Transverse colon (tissue), 4 donors: Measurements from ENCODE around the gene THADA. TPM values are rescaled to one million over a fixed set of nuclear protein-coding genes. Genes with fewer than 3 reads are reported as not detected.

Experiments
- DNase-seq: peaks from one replicate; pipeline ENCODE4 v3.0.0-alpha.2; 2019
- H3K27ac ChIP-seq, 4 donors: fragments of 200-600 bp; sonication (generic); 2 replicates each; pipeline ENCODE4 v1.5.1; 2016 to 2018; ENCODE audit warnings: inconsistent platforms in 4 of 4
- H3K27me3 ChIP-seq: fragments of 200-600 bp; sonication (generic); 2 replicates; pipeline ENCODE4 v1.5.1; 2017; ENCODE audit warnings: inconsistent platforms
- H3K36me3 ChIP-seq, 4 donors: fragments of 200-600 bp; sonication (generic); 2 replicates each; pipeline ENCODE4 v1.5.1; 2017 to 2019; ENCODE audit warnings: inconsistent platforms in 4 of 4
- H3K4me1 ChIP-seq, 4 donors: fragments of 200-600 bp; sonication (generic); 2 replicates each; pipeline ENCODE4 v1.5.1; 2017 to 2020; ENCODE audit warnings: inconsistent platforms in 4 of 4
- H3K4me3 ChIP-seq, 4 donors: fragments of 200-600 bp; sonication (generic); 1 replicate in 1 of 4; 2 replicates in 3 of 4; pipeline versions ENCODE4 v1.5.1 to v1.6.1; 2017 to 2019; ENCODE audit warnings: inconsistent platforms in 4 of 4
- H3K9me3 ChIP-seq, 2 donors: fragments of 200-600 bp; sonication (generic); 2 replicates each; pipeline ENCODE4 v1.5.1; 2017 to 2019; ENCODE audit warnings: inconsistent platforms in 2 of 2
- EP300 ChIP-seq: sonication (generic); formaldehyde crosslinking; IDR thresholded peaks from one replicate; pipeline ENCODE4 v1.6.1; 2017; ENCODE audit warnings: antibody characterized with exemption, low read depth
- POLR2A ChIP-seq: fragments of 450-650 bp; IDR thresholded peaks from one replicate; pipeline ENCODE4 v1.6.1; 2016; ENCODE audit warnings: antibody characterized with exemption, mild to moderate bottlenecking, moderate library complexity
- POLR2AphosphoS5 ChIP-seq, 3 donors: sonication (generic); formaldehyde crosslinking; IDR thresholded peaks; one replicate each; pipeline ENCODE4 v1.6.1; 2016; ENCODE audit warnings: antibody characterized with exemption in 3 of 3
- WGBS, 2 donors: methylation state at CpG; one replicate each; pipeline ENCODE4 v1.1.5; 2018; ENCODE audit warnings: low coverage in 1 of 2; 5-methylcytosine and 5-hydroxymethylcytosine counted together
- in situ Hi-C, 4 donors: fragments of 200-750 bp; cut with MboI; loops; one replicate each; pipeline versions ENCODE4 v1.15.0 to v1.15.1; 2017; ENCODE audit warnings: low sequenced_read_pairs in 3 of 4, low pct_ligation_motif_present in 1 of 4, low pct_unique_long_range_greater_than_20kb in 1 of 4
- intact Hi-C: fragments of 100-400 bp; cut with DNase I; formaldehyde crosslinking; loops from one replicate; pipeline ENCODE4 v1.15.1; 2023; ENCODE audit warnings: low total_unique reads
- total RNA-seq, 4 donors: library from RNA; depleted of rRNA; stranded (reverse); fragments of >200 nt; gene quantifications; one replicate each; pipeline ENCODE4 v1.1.0, GENCODE V29; 2016
- TF ChIP-seq, protein P1 (sequence below), 5 experiments: fragments of 200-600 bp in 3 of 5; fragments of 450-650 bp in 2 of 5; sonication (generic) in 3 of 5; IDR thresholded peaks; 1 replicate in 2 of 5; 2 replicates in 3 of 5; pipeline ENCODE4 v1.5.1; 2016 to 2017; ENCODE audit warnings: antibody characterized with exemption in 5 of 5, inconsistent platforms in 3 of 5, mild to moderate bottlenecking in 2 of 5, moderate library complexity in 1 of 5

Gene THADA
- total RNA-seq, 4 donors from 2014 or later = 21.7 to 78.6 (median 28.1) TPM

- peaks cover 10 to 48% (median 23%) of the 10 kb centered on the region in 4 donors for H3K4me1 ChIP-seq
- no peak overlapping the region for H3K4me3 ChIP-seq
- H3K27me3 ChIP-seq = no peaks in the 10 kb centered on the region
- no peak for DNase-seq
- WGBS, 2 donors = 71% methylated on average over 5 of the region's 5 CpGs; no CpG with 5 or more reads in 1 of the 2 donors
- H3K9me3 ChIP-seq = no peaks in the 10 kb centered on the region
- intact Hi-C loops = loop anchor here (10.0 kb wide), 1 partner anchor 190 kb away; no protein-coding TSS in a partner anchor
- no peaks in the 10 kb centered on the region for H3K36me3 ChIP-seq
- TF ChIP-seq POLR2AphosphoS5 (IDR thresholded peaks at IDR 0.05) = no peak
- in situ Hi-C loops = loop anchor here in 1 of 4 donors (25.0 kb wide), 1 partner anchor 428 kb away; no protein-coding TSS in a partner anchor
- H3K27ac ChIP-seq = peak overlapping the region; percentile 77 to 86 (median 84)
Measured at GRCh38 chr2:43265001-43265400, 330.8 kb downstream of the THADA start.

- intact Hi-C loops (loop anchor here (10.0 kb wide), 1 partner anchor 192 kb away; no protein-coding TSS in a partner anchor), in situ Hi-C loops (loop anchor here in 1 of 4 donors (25.0 kb wide), 1 partner anchor 426 kb away; no protein-coding TSS in a partner anchor)
- Histone ChIP-seq H3K36me3 (no peaks in the 10 kb centered on the region), H3K9me3 (no peaks in the 10 kb centered on the region), H3K27ac (no peak overlapping the region), H3K4me1 (peaks cover 0 to 27% (median 7%) of the 10 kb centered on the region in 4 donors), H3K27me3 (no peaks in the 10 kb centered on the region), H3K4me3 (no peak overlapping the region)
- TF ChIP-seq EP300 = no peak
- TF ChIP-seq POLR2A = no peak
- no peak for TF ChIP-seq POLR2AphosphoS5 (IDR thresholded peaks at IDR 0.05)
- TF ChIP-seq, protein P1, sequence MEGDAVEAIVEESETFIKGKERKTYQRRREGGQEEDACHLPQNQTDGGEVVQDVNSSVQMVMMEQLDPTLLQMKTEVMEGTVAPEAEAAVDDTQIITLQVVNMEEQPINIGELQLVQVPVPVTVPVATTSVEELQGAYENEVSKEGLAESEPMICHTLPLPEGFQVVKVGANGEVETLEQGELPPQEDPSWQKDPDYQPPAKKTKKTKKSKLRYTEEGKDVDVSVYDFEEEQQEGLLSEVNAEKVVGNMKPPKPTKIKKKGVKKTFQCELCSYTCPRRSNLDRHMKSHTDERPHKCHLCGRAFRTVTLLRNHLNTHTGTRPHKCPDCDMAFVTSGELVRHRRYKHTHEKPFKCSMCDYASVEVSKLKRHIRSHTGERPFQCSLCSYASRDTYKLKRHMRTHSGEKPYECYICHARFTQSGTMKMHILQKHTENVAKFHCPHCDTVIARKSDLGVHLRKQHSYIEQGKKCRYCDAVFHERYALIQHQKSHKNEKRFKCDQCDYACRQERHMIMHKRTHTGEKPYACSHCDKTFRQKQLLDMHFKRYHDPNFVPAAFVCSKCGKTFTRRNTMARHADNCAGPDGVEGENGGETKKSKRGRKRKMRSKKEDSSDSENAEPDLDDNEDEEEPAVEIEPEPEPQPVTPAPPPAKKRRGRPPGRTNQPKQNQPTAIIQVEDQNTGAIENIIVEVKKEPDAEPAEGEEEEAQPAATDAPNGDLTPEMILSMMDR (IDR thresholded peaks at IDR 0.05) = no peak
- no peak for DNase-seq
- 94 to 100% methylated on average over 6 of the region's 6 CpGs for WGBS, 2 donors
Measured at GRCh38 chr2:43262951-43263350, 332.9 kb downstream of the THADA start.

- DNase-seq = no peak
- H3K27me3 ChIP-seq = no peaks in the 10 kb centered on the region
- no peak overlapping the region for H3K27ac ChIP-seq
- intact Hi-C loops = loop anchor here (10.0 kb wide), 1 partner anchor 193 kb away; no protein-coding TSS in a partner anchor
- H3K4me3 ChIP-seq = no peak overlapping the region
- 88 to 100% methylated on average over 1 of the region's 1 CpG for WGBS, 2 donors
- no peaks in the 10 kb centered on the region for H3K9me3 ChIP-seq
- in situ Hi-C loops = loop anchor here in 1 of 4 donors (25.0 kb wide), 1 partner anchor 425 kb away; no protein-coding TSS in a partner anchor
- no peak for TF ChIP-seq POLR2A
- TF ChIP-seq EP300 = no peak
- no peak for TF ChIP-seq POLR2AphosphoS5 (IDR thresholded peaks at IDR 0.05)
- TF ChIP-seq, protein P1 (IDR thresholded peaks at IDR 0.05) = no peak
- H3K4me1 ChIP-seq = peaks cover 0 to 20% (median 7%) of the 10 kb centered on the region in 4 donors
- no peaks in the 10 kb centered on the region for H3K36me3 ChIP-seq
Measured at GRCh38 chr2:43262239-43262638, 333.6 kb downstream of the THADA start.

GRCh38 chr2:43259512-43259911 is 336.3 kb downstream of the THADA start:
- TF ChIP-seq POLR2AphosphoS5 (IDR thresholded peaks at IDR 0.05) (no peak), POLR2A (no peak), EP300 (no peak)
- TF ChIP-seq, protein P1 (IDR thresholded peaks at IDR 0.05) = no peak
- Histone ChIP-seq H3K4me3 (no peak overlapping the region), H3K4me1 (peaks cover 0 to 12% (median 4%) of the 10 kb centered on the region in 4 donors), H3K27me3 (no peaks in the 10 kb centered on the region), H3K9me3 (no peaks in the 10 kb centered on the region), H3K36me3 (no peaks in the 10 kb centered on the region), H3K27ac (no peak overlapping the region)
- intact Hi-C loops = no loop called here
- 67 to 93% methylated on average over 1 of the region's 1 CpG for WGBS, 2 donors
- in situ Hi-C loops = loop anchor here in 1 of 4 donors (25.0 kb wide), 1 partner anchor 422 kb away; no protein-coding TSS in a partner anchor
- DNase-seq = no peak
